Measurements from ENCODE around the gene EPHB1.
"Not testable (repeated sequence)": the region's sequence is repeated elsewhere in the genome, so short reads cannot be mapped to it uniquely, and the experiment has no call there.

Gene EPHB1

GRCh38 chr3:135233476-135233875 lies 438.4 kb downstream of the EPHB1 start:
- DNase-seq = not testable (repeated sequence)

GRCh38 chr3:135235541-135235940 lies 440.5 kb downstream of the EPHB1 start:
- DNase-seq = no peak

DNA sequence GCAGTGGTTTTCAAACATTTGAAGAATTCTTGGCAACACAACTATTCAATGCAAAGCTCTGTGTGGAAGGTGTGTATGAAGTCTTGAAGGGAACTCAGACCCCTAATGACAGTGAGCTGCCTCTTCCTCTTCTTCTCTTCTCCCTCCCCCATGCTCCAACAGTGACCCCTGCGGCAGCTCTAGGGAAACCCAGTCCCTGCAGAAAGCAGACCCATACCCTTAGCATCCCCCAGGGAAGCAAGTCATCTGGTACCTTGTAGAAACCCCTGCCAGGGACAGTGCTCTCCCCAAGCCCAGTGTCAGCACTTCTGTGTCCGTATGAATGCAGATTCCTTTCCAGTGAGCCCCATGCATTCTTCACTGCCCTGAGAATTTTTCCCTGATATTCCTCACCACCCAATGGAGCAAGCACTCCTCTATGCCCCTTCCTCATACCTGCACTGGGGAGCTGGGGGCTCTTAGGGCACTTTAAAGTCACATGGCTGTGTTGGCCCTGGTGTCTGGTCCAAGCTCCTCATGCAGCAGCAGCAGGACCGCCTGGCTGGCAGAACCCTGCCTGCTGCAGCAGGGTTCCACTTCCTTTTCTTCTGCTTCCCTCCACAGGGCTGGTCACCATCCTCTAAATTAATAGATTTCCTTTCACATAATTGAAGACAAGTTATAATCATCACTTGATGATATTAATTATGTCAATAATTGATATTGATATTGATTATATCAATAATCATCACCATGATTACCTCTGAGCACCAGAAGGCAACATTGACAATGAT lies 442.5 kb downstream of the EPHB1 start:
- no peak for DNase-seq

DNA sequence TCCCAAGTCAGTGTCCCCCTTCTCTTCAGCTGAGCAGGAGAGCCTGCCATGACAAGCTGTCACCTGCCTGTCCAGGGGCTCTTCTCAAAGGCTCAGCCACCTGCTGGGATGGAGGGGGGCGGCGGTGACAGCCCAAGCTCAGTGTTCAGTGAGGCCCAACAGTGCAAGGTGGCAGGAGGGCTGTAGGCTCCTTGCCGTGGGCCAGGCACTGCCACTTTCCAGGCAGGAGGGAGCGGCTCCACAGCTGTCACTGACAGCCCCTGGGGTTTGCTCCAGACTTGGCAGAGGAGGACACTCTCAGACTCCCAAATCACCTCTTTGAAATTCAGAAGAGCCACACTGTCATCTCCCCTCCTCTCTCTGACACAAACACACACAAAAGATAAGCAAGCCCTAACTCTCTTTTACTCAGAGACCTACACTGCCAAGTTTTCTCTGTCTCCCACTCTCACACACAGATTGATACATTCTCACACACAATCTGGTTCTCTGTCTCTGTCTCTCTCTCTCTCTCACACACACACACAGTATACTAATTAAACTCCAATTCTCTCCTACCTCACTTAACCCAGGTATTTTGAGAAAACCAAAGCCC lies 443.3 kb downstream of the EPHB1 start:
- no peak for DNase-seq

DNA sequence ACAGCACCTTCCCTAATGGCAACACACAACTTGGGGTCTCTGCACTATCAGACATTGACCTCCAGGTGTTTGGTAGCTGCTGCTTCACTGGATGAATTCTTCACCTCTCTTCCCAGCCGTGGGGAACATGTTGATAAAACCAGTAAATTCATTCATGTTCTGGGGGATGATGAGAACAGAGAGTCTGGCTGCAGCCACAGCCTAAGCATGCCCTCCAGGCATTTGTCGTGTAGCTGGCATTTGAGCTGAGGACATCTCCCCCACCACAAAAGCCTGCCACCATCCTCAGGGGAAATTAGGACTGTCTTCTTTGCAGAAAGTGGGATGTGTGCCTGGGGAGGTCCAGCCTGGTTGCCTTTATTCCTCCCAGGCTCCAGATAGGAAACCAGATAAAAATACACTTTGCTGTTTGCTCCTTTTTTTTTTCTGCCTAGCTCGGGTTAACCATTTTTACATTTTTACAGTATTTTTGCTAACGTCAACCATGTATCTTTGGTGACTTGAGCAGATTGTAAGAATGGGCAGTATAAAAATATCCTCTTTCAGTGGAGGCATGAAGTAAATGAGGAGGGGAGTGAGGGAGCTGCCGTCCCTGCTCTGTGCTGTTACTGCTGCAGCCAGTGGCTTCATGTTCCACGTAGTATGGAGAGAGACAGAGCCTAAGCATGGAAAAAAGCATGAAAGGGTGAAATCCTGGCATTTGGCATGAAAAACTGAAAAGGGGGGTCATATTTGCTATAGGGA lies 444.0 kb downstream of the EPHB1 start:
- DNase-seq = no peak

GRCh38 chr3:135239615-135239884 lies 444.5 kb downstream of the EPHB1 start:
- no peak for DNase-seq

DNA sequence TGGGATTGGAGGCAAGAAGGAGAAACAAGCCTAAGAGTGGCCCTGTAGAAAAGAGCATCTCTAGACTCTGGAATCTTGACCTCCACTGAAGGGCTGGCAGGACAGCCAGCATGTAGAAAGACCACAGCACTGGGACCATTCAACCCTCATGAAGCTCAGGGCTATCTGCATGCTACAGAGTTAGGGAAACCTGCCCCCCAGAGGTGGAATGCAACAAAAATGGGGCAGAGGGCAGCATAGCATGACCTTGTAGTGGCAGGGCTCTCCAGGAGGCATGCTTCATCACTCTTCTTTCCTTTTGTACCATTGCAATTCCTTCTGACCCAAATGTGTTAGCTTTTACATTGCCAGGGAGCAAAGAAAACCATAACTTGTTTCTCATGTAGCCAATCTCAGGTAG lies 445.4 kb downstream of the EPHB1 start:
- no peak for DNase-seq

GRCh38 chr3:135242285-135242684 lies 447.2 kb downstream of the EPHB1 start:
- DNase-seq = no peak

DNA sequence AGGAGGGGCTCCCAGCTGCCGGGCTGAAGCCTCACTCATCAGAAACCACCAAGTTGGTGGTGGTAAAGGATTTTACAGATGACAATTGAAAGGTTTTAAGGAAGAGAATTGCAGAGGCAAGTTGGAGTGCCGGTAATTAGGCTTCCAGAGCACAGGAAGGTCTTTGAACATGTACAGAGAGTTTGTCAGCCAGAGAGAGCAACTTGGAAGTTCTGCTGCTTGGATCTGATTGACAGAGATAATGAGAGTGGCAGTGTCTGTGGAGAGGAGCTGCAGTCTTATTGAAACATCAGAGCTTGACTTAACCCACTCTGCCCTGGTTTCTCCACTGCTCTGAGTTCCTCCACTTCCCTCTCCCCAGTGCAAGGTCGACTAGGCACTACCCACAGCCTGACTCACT lies 448.6 kb downstream of the EPHB1 start:
- no peak for DNase-seq

DNA sequence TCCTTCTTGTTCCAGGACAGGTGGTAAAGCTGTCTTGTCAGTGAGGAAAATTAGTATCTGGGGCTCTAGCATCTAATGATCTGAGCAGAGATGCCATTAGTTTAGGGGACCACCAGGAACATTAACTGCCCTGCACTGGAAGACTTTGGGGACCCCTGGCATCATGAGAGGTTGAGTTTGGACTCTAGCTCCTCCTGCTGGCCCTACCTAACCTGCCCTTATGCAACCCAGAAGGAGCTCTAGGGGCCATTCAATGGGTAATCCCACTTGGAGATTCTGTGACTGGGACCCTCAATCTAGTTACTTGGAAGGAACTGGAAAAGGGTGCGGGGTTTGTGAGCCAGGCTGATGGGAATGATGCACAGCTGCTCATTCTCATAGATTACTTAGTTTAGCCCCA lies 451.0 kb downstream of the EPHB1 start:
- no peak for DNase-seq

- no peak for DNase-seq
Observed at GRCh38 chr3:135248213-135248612, 453.2 kb downstream of the EPHB1 start.

DNA sequence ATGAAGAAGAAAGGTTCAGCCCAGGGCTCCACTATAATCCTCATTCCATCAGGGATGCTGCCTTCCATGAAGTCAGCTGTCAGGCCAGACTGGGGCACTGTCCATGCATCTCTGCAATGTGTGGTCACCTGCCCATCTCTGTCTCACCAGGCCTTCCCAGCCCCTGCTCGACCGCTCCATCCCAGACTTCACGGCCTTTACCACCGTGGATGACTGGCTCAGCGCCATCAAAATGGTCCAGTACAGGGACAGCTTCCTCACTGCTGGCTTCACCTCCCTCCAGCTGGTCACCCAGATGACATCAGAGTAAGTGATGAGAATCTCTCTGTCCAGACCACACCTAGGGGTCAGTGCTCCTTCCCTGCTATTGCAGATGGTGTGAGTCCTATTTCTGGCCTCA lies 454.1 kb downstream of the EPHB1 start:
- no peak for DNase-seq

- no peak for DNase-seq
Observed at GRCh38 chr3:135258916-135259315, 463.9 kb downstream of the EPHB1 start.

- no peak for DNase-seq
Observed at GRCh38 chr3:135260025-135260424, 465.0 kb downstream of the EPHB1 start.

- no peak for DNase-seq
Observed at GRCh38 chr3:135261214-135261775, 466.2 kb downstream of the EPHB1 start.

DNA sequence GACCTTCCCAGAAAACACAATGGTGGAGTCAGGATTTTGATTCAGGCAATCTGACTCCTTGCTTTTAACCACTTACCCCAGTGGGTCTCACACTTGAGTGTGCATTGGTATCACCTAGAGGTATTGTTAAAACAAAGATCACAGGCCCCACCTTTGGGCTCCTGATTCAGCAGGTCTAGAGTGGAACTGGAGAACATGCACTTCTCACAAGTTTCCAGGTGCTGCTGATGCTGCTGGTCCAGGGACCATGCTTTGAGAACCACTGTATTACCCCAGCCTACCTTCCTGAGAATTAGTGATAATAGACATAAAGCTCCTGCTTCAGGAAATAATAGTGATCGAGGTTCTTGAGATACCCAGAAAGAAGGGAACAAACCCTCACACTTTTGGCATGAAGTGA lies 466.9 kb downstream of the EPHB1 start:
- no peak for DNase-seq

- no peak for DNase-seq
Observed at GRCh38 chr3:135262441-135262840, 467.4 kb downstream of the EPHB1 start.

GRCh38 chr3:135263331-135263730 lies 468.3 kb downstream of the EPHB1 start:
- no peak for DNase-seq

GRCh38 chr3:135267487-135267886 lies 472.4 kb downstream of the EPHB1 start:
- no peak for DNase-seq

DNA sequence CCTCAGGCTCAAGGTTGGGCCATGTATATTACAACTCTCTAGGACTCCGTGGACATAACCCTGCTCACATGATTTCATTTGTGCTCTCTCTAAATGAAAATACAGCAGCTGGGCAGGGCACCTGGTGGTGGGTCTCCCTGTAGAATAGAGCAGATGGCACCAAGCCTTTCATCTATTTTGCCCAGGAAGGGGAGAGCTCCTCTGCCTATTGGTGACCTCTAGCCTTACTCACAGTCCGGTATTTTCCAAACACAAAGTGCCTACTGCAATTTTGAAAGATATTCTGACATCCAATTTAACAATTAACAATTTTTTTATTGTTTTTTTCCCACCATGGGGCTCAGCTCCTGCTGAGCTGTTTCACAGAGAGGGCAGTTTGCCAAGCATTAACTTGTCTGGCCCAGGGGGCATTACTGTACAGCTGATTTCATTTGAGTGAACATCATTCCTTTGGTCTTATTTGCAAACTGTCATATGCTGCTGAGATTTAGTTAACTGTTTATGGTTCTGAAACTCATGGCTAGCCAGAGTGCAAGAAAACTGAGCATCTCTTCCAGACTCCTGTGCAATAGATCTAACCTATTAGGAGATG lies 474.0 kb downstream of the EPHB1 start:
- no peak for DNase-seq

DNA sequence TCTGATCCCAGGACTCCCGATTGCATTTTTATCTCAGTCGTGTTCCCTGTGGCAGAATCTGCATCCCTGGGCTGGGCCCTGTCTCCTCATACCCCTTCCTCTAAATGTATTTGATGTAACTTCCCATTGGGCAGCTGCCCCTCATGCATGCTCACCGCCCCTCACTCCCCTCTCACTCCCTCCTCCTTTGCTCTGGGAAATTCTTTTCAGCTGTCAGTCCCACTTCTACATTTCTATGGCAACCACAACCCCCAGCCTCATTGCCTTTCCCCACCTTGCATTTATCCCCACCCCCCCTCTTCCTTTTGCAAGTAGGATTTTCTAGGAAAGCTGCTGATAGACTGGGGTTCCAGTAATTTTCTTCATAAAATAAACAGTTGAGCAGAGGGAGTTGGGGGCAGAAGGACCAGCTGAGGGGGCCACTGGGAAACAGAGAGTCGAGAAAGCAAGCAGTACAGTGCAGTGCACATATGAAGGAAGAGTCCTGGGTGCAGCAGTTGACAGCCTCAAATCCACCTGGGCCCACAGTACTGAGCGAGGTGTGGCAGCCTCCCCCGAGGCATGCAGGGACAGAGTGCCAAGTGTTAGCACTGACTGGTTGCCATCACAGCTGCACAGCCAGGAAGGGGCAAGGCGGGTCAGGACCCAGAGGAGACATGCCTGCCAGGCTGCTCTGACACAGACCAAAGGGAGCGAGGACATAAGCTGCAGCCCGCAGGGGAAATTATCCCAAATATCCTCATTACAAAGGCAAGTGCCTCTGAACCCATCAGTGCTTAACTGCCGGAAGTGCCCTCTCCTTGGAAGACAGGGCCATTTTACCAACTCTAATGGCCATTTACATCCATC lies 476.3 kb downstream of the EPHB1 start:
- DNase-seq = no peak

GRCh38 chr3:135272026-135272669 lies 477.1 kb downstream of the EPHB1 start:
- DNase-seq = no peak

Measured in activated CD4-positive, alpha-beta T cell treated with anti-CD3 and anti-CD28 coated beads, Interleukin-2, amount 50 U/mL, for 16 hours (primary cell).